Measurements from ENCODE around the gene USP22. TPM values are rescaled to one million over a fixed set of nuclear protein-coding genes. Genes with fewer than 3 reads are reported as not detected.
A peak's percentile ranks its signal among the peaks of the same experiment; 100 is the strongest.

The USP22 gene
- total RNA-seq, 1 donor from 2014 or later, result 79.1 TPM

DNA sequence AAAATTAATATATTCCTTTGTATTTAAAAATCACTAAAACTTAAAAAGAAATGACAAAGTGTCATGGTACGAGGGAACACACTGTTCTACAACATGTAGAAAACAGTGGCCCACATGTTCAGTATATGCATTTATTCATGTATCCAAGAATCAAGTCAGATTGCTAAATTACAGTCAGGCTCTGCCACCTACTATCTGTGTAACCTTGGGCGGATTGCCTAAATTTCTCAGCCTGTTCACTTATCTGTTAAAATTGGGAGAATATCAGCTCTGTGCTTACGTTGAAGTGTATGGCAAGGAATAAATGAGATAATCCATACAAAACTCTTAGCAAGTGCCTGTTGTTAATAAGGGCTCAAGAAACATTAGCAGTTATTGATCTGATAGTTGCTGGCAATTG, 3.4 kb upstream of the USP22 start:
- Histone ChIP-seq H3K27ac (no peak overlapping the region), H3K27me3 (no peaks in the 10 kb centered on the region), H3K4me1 (peaks cover 13% of the 10 kb centered on the region), H3K9me3 (no peaks in the 10 kb centered on the region), H3K36me3 (no peaks in the 10 kb centered on the region), H3K4me3 (no peak overlapping the region)
- intact Hi-C loops (cut with DNase I), result no loop called here
- TF ChIP-seq POLR2AphosphoS5 (IDR thresholded peaks at IDR 0.05; ENCODE audit: insufficient read depth in 1 of 2, low read depth in 1 of 2) (no peak), POLR2A (IDR thresholded peaks at IDR 0.05) (no peak)
- TF ChIP-seq, protein P1, sequence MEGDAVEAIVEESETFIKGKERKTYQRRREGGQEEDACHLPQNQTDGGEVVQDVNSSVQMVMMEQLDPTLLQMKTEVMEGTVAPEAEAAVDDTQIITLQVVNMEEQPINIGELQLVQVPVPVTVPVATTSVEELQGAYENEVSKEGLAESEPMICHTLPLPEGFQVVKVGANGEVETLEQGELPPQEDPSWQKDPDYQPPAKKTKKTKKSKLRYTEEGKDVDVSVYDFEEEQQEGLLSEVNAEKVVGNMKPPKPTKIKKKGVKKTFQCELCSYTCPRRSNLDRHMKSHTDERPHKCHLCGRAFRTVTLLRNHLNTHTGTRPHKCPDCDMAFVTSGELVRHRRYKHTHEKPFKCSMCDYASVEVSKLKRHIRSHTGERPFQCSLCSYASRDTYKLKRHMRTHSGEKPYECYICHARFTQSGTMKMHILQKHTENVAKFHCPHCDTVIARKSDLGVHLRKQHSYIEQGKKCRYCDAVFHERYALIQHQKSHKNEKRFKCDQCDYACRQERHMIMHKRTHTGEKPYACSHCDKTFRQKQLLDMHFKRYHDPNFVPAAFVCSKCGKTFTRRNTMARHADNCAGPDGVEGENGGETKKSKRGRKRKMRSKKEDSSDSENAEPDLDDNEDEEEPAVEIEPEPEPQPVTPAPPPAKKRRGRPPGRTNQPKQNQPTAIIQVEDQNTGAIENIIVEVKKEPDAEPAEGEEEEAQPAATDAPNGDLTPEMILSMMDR (IDR thresholded peaks at IDR 0.05), result no peak
- DNase-seq (ENCODE audit: extremely low spot score in 2 of 2), result no peak

DNA sequence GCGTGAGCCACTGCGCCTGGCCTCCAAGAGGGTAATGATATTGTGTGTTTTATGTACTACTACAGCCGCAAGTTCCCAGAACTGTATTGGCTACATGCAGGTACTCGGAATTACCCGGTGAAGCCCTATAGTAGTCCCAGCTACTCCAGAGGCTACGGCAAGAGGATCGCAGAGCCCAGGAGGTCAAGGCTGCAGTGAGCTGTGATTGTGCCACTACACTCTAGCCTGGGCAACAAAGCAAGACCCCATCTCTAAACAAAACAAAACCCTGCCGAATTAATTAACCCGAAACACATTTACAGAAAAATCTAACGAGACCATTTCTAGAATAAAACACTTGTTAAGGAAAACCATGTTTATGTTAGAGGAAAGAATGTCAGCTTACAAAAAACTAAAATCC, 2.2 kb upstream of the USP22 start:
- Histone ChIP-seq H3K9me3 (no peaks in the 10 kb centered on the region), H3K4me3 (no peak overlapping the region), H3K27me3 (no peaks in the 10 kb centered on the region), H3K4me1 (peaks cover 26% of the 10 kb centered on the region), H3K36me3 (no peaks in the 10 kb centered on the region), H3K27ac (no peak overlapping the region)
- TF ChIP-seq, protein P1 (IDR thresholded peaks at IDR 0.05), result no peak
- TF ChIP-seq POLR2AphosphoS5 (IDR thresholded peaks at IDR 0.05; ENCODE audit: insufficient read depth in 1 of 2, low read depth in 1 of 2) (no peak), POLR2A (IDR thresholded peaks at IDR 0.05) (no peak)
- intact Hi-C loops (cut with DNase I), result no loop called here
- DNase-seq (ENCODE audit: extremely low spot score in 2 of 2), result no peak

DNA sequence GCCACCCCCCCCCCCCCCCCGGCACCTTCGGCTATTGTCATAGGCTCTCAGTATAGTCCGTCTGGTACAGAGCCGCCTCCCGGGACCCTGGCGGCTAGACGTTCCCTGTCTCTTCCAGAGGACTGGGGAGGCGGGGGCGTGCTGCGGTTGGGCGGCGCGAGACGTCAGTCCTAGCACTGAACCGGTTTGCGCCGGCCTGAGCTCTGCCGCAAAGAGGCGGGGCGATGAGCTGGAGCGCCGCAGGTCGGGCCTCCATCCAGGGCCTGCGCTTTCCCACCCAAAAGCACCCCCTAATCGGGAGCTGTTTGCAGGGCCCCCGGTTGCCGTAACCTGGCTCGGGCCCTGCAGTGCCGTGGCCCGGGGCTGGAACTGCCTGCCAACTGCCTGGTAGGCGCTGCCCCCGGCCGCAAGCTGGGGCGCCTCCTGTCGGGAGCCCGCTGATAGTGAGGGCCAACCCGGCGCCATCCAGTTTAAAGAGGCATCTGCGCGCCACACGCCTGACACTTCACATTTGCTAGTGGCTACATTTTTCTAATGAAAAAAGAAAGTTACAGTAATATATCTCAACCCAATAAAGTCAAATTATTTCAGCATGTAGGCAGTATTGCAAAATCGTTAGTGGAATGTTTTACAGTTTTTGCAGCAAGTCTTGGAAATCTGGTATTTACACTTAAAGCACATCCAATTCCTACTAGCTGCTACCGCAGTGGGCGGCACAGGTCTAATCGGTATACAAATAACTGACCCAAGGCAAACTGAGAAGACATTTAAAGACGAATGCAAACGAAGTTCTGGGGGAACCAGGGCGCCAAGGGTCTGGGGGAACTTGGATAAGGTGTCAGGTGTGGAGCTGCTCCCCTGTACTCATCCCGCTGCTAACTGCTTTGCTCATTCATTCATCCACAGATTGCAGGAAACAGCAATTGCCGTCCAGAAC, 753 bp upstream of the USP22 start:
- Histone ChIP-seq H3K36me3 (no peaks in the 10 kb centered on the region), H3K4me1 (peaks cover 39% of the 10 kb centered on the region), H3K27ac (peak overlapping the region; percentile 100), H3K27me3 (no peaks in the 10 kb centered on the region), H3K4me3 (peak overlapping the region; percentile 76 to 88), H3K9me3 (no peaks in the 10 kb centered on the region)
- intact Hi-C loops (cut with DNase I), result no loop called here
- TF ChIP-seq POLR2AphosphoS5 (IDR thresholded peaks at IDR 0.05; ENCODE audit: insufficient read depth in 1 of 2, low read depth in 1 of 2) (peak; percentile 88 to 96), POLR2A (IDR thresholded peaks at IDR 0.05) (peak in 1 of 2 donors; percentile 55)
- TF ChIP-seq, protein P1 (IDR thresholded peaks at IDR 0.05), result peak; percentile 53 to 89 (median 78)
- DNase-seq (ENCODE audit: extremely low spot score in 2 of 2), result peak in 1 of 2 donors; percentile 99

DNA sequence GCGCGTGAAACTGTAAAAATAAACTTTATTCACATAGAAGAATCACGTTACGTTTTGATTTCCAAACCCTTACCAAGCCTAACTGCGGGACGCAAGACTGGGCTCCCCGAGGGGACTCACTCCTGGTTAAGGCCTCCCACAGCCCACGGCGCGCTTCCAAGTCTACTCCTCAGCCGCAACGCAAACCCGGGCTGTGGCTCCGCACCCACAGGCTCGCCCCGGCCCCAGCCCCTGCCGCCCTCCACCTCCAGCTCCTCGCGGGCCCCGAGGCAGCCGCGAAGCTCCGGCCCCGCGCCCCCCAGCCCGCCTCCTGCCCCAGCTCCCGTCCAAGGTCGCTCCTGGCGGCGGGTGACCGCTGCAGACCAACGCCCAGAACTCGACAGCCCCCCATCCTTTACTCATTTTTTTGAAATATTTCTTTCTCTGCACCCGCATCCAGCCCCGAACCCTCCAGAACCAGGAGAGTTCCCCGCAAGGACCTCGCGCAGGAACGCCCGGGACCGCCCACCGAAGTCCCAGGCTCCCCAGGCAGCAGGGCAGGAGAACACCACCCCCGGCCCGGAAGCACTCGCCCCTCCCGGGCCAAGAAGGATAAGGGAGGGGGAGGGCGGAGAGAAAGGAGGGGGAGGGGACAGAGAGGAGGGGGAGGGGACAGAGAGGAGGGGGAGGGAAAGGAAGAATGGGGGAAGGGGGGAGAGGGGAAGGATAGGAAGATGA, 912 bp downstream of the USP22 start:
- TF ChIP-seq POLR2A (IDR thresholded peaks at IDR 0.05) (no peak), POLR2AphosphoS5 (IDR thresholded peaks at IDR 0.05; ENCODE audit: insufficient read depth in 1 of 2, low read depth in 1 of 2) (peak; percentile 76 to 90)
- H3K4me3 ChIP-seq, result peak overlapping the region; percentile 88 to 95
- peak in 1 of 2 donors; percentile 93 for DNase-seq (ENCODE audit: extremely low spot score in 2 of 2)
- no peaks in the 10 kb centered on the region for H3K36me3 ChIP-seq
- H3K27me3 ChIP-seq, result no peaks in the 10 kb centered on the region
- intact Hi-C loops (cut with DNase I), result no loop called here
- peaks cover 54% of the 10 kb centered on the region for H3K4me1 ChIP-seq
- H3K27ac ChIP-seq, result peak overlapping the region; percentile 100
- no peaks in the 10 kb centered on the region for H3K9me3 ChIP-seq

DNA sequence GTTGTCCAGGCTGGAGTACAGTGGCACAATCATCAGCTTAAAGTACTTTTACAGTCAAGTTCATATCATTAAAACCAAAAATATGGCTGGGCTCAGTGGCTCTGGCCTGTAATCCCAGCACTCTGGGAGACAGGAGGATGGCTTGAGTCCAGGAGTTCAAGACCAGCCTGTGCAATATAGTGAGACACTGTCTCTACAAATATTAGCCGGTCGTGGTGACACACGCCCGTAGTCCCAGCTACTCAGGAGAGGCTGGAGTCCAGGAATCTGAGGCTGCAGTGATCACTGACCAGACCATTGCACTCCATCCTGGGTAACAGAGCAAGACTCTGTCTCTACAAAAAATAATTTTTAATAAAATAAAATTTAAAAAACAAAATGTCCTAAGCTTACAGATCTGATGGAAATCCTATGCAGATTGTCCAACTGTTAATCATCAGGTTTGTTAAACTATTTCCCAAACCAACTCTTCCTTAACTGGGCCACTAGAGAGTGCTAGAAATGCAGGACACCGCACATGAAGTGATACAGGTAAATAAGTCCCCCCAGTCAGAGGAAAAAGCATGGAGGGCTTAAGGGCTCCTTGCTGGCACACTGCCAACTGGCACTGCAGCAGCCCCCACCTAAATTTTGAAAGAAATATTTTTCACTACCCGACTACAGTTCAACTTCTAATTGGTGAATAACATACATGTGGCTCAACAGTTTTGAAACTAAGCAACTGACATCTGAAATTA, 2.8 kb downstream of the USP22 start:
- Histone ChIP-seq H3K4me3 (peak overlapping the region; percentile 88 to 95), H3K27ac (peak overlapping the region; percentile 100), H3K9me3 (no peaks in the 10 kb centered on the region), H3K4me1 (peaks cover 73% of the 10 kb centered on the region), H3K36me3 (no peaks in the 10 kb centered on the region), H3K27me3 (no peaks in the 10 kb centered on the region)
- TF ChIP-seq, protein P1 (IDR thresholded peaks at IDR 0.05), result peak in 2 of 3 experiments; percentile 3 to 12
- no peak for TF ChIP-seq POLR2AphosphoS5 (IDR thresholded peaks at IDR 0.05; ENCODE audit: insufficient read depth in 1 of 2, low read depth in 1 of 2)
- DNase-seq (ENCODE audit: extremely low spot score in 2 of 2), result peak in 1 of 2 donors; percentile 75
- intact Hi-C loops (cut with DNase I), result no loop called here
